HG03469 (cell line): ENCODE measurements around the gene CKAP4.

Experiments
- ATAC-seq: cut with Tn5 transposase; IDR thresholded peaks from one replicate; pipeline ENCODE4 v1.9.1; 2021; ENCODE audit warnings: mild to moderate bottlenecking, moderate library complexity, moderate number of reproducible peaks; ENCODE audit not compliant: unreplicated experiment

Gene CKAP4

GRCh38 chr12:106243620-106244019 is 4.2 kb downstream of the CKAP4 start:
- ATAC-seq = no peak

- ATAC-seq = no peak
These were observed 7.0 kb downstream of the CKAP4 start for GRCh38 chr12:106240821-106241220.

DNA sequence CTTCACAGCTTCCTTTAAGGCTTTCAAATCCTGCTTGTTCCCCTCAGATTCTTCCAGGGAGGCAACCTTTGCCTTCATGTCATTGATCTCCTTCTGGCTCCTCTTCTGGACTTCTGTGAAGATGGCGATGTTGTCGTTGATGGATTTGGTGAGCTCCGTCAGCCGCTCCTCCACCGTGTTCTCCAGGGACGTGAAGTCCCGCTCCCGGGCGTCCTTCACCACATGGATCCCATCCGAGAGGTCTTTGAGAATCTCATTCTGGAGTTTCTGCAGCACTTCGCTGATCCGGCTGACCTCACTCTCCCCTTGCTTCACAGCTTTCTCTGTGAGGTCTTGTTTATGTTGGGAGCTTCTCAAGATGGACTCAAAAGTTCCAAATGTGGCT is 7.9 kb downstream of the CKAP4 start:
- no peak for ATAC-seq

DNA sequence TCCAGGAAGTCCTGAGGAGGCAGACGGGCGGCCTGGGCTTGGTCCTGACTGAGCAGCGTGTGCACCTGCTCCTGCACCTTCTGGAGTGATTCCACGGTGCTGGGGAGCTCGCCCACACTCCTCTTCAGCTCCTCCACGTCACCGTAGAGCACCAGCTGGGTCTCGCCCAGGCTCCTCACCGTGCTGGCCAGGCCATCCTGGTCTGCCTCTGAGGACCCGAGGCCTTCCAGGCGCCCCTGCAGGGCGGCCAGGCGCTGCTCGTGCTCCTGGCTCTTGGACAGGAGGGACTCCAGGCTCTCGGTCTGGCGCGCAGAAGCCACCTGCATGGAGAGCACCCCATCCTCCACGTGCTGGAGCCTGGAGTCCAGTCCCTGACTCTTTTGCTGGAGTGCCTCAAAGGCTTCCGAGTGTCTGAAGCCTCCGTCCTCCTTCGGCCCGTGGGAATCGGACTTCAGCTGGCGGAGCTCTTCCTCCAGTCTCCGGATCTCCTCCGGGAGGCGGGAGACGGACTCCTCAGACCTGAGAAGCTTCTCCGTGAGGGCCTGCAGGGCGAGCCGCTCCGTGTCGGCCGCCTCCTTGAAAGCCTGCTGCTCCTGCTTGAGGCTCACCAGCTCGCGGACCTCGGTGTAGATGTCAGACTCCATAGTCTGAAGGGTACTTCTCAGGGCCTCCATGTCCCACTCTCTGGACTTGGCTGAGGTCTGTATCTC is 8.4 kb downstream of the CKAP4 start:
- ATAC-seq = no peak

DNA sequence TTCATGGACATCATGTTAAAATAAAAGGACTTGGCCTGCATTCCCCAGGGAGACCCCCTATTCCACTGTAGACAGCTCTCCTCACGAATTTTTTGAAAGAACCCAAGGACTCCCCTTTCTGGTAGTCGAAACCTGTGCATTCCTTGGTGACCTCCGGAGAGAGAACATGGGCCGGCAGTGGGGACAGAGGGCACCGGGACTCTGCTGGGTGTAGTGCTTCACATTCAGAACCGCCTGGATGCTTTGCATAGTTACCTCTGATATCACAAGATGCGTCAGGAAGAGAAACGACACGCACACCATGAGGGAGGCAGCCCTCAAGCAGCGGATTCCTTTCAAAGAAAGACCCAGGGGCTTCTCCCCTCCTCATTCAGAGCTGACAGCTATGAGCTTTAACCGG is 9.7 kb downstream of the CKAP4 start:
- no peak for ATAC-seq

- no peak for ATAC-seq
These were observed 12.1 kb downstream of the CKAP4 start for GRCh38 chr12:106235770-106236169.

DNA sequence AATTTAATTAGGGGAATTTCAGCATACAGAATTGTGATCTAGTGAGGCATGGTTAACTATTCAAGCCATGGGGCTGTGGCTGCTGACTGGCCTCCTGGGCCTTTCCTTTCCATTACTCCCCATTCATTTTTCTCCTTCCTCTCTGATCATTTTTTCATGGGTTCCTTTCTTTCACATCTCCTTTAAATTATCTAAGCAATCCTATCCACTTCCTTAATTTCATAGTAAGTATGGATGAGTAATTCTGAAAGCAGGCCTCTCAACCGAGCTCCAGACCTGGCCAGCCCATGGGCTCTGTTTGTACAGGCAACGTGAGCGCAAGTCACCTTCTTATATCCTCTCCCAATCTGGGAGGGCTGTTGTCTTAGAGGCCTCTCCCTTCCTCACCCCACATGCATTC is 13.4 kb downstream of the CKAP4 start:
- ATAC-seq = no peak

GRCh38 chr12:106233011-106233410 is 14.8 kb downstream of the CKAP4 start:
- no peak for ATAC-seq

GRCh38 chr12:106229036-106229591 is 18.7 kb downstream of the CKAP4 start:
- ATAC-seq = no peak

- no peak for ATAC-seq
These were observed 19.5 kb downstream of the CKAP4 start for GRCh38 chr12:106228320-106228710.

GRCh38 chr12:106227641-106228319 is 20.0 kb downstream of the CKAP4 start:
- ATAC-seq = no peak

- ATAC-seq = no peak
These were observed 20.8 kb downstream of the CKAP4 start for GRCh38 chr12:106226884-106227640.

DNA sequence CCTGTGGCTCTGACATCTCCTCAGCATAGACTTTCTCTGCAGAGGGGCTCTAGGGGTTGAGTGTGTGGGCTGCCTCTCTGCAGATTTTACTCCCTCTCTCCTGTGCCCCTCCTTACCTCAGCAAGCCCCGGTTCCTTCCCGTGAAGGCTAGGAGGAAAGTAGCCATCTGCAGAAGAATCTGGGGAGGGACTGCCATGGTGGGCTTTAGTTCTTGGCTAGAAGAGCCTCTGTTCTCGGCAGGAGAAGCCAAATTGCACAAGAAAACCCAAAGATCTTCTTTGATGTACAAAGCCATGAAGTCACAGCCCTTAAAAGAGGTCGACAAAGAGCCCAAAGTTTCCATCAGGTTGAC is 23.5 kb downstream of the CKAP4 start:
- no peak for ATAC-seq

DNA sequence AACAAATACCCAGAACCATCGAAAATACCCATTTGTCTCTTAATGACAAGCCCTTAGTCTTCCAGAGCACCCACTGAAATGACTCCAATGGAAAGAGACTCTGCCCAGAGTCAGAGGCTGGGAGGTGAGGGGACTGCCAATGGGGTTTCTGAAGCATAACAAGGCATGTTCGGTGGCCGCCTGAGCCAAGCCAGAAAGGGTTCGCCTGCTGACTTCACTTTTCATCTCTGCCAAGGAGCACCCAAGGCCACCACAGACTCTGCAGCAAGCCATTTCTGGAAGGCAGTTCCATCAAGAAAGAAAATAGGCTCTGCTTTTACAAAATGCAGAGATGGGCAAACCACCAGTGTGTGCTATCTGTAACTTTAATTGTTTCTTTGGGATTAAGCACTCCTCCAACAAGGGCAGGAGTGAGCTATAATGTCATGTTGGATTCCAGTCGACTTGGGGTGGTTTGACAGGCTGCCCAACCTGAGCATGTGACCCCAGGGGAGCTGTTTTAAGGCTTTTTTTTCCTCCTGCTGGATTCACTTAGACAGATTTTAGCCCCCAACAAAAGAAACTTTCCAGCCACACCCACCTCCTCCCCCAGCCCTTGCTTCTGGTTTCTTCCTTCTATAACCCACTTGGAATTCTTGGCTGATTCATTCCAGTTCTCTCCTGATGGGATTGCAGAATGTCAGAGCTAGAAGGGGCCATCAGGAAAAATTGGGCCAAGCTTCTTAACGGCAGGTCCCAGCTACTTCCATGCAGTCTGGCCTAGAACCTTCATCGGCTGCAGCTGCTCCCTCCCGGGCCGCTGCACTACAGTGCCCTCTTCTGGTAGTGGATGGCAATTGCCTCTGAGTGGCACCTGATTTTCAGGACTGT is 24.1 kb downstream of the CKAP4 start:
- ATAC-seq = no peak

- no peak for ATAC-seq
These were observed 27.3 kb downstream of the CKAP4 start for GRCh38 chr12:106220536-106220935.

- ATAC-seq = no peak
These were observed 28.8 kb downstream of the CKAP4 start for GRCh38 chr12:106219043-106219442.

GRCh38 chr12:106217706-106218105 is 30.1 kb downstream of the CKAP4 start:
- ATAC-seq = no peak

DNA sequence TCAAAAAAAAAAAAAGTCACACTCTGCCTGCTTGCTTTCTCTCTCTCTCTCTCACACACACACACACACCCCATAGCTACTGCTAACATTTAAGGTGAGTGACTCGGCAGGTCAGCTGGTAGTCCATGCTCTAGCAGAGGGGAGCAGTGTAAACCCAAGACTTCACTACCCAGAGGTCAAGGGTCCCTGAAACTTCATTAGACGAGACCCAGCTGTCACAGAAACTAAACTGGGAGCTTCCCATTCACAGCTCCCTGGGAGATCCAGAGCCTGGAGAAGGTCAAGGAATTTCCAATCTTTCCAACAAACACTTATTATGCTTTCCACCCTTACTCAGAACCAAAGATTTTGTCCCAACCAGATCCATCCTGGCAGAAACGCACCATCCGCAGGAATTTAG is 33.2 kb downstream of the CKAP4 start:
- no peak for ATAC-seq

- no peak for ATAC-seq
These were observed 34.2 kb downstream of the CKAP4 start for GRCh38 chr12:106213662-106214061.

GRCh38 chr12:106211973-106212372 is 35.8 kb downstream of the CKAP4 start:
- no peak for ATAC-seq
